Heart right ventricle (tissue), 16 donors: ENCODE data around the gene RSRC2. TPM values are rescaled to one million over a fixed set of nuclear protein-coding genes. Genes with fewer than 3 reads are reported as not detected.
"Not testable (repeated sequence)": the region's sequence is repeated elsewhere in the genome, so short reads cannot be mapped to it uniquely, and the experiment has no call there.

Experiments
- ATAC-seq, 8 donors: fragments of 200-7000 bp; cut with Tn5 transposase; one replicate each; pipeline ENCODE4 v1.9.1; 2020; ENCODE audit warnings: mild to moderate bottlenecking in 8 of 8, moderate library complexity in 8 of 8, moderate number of reproducible peaks in 1 of 8
- DNase-seq, 2 donors: peaks; one replicate each; pipeline ENCODE4 v3.0.0-alpha.2; 2020
- H3K27ac ChIP-seq, 10 donors: fragments of 200-600 bp; sonication (generic) in 2 of 10; one replicate each; pipeline versions ENCODE4 v1.5.0 to v1.8.0; 2020 to 2022; ENCODE audit warnings: mild to moderate bottlenecking in 3 of 10
- H3K27me3 ChIP-seq, 7 donors: fragments of 200-600 bp; one replicate each; pipeline ENCODE4 v1.8.0; 2021 to 2022; ENCODE audit warnings: mild to moderate bottlenecking in 2 of 7
- H3K36me3 ChIP-seq, 9 donors: fragments of 200-600 bp; sonication (generic) in 1 of 9; one replicate each; pipeline versions ENCODE4 v1.5.0 to v1.8.0; 2020 to 2022; ENCODE audit warnings: mild to moderate bottlenecking in 2 of 9
- H3K4me1 ChIP-seq, 9 donors: fragments of 200-600 bp; sonication (generic) in 1 of 9; one replicate each; pipeline versions ENCODE4 v1.5.0 to v1.8.0; 2020 to 2022; ENCODE audit warnings: mild to moderate bottlenecking in 4 of 9
- H3K4me3 ChIP-seq, 10 donors: fragments of 200-600 bp; sonication (generic) in 2 of 10; one replicate each; pipeline versions ENCODE4 v1.5.0 to v1.8.0; 2020 to 2022; ENCODE audit warnings: mild to moderate bottlenecking in 7 of 10, moderate library complexity in 2 of 10
- H3K9me3 ChIP-seq, 11 donors: fragments of 200-600 bp in 10 of 11; sonication (generic) in 2 of 11; one replicate each; pipeline versions ENCODE4 v1.5.0 to v1.8.0; 2013 to 2022; ENCODE audit warnings: mild to moderate bottlenecking in 2 of 11, control low read depth in 1 of 11, moderate library complexity in 1 of 11
- WGBS, 2 donors: extraction: QIAGEN DNeasy Blood & Tissue Kit; methylation state at CpG; one replicate each; pipeline ENCODE4 v1.1.7; 2013; ENCODE audit warnings: inconsistent platforms in 1 of 2; 5-methylcytosine and 5-hydroxymethylcytosine counted together
- intact Hi-C, 10 donors: fragments of 100-400 bp; cut with DNase I; formaldehyde crosslinking; loops; one replicate each; pipeline versions ENCODE4 v1.11.1 to v1.14.2; 2022
- polyA plus RNA-seq, 2 donors: library from polyadenylated mRNA; stranded (reverse); fragments of 200-250 nt; gene quantifications; one replicate each; pipeline ENCODE4 v1.2.3, GENCODE V29; 2013
- total RNA-seq, 10 donors: library from RNA; stranded (reverse); fragmentation: NEBNext Ultra II Directional in 3 of 10; extraction: Animal tissue kit (Norgen Biotek cat#: 25700) in 3 of 10; gene quantifications; one replicate each; pipeline versions ENCODE4 v1.2.1 to v1.2.4, GENCODE V29; 2021 to 2023
- TF ChIP-seq, protein P1 (sequence below), 9 donors: fragments of 200-600 bp; sonication (generic) in 2 of 9; IDR thresholded peaks; one replicate each; pipeline versions ENCODE4 v1.5.0 to v1.8.0; 2021 to 2022; ENCODE audit warnings: antibody characterized with exemption in 9 of 9, mild to moderate bottlenecking in 5 of 9, moderate library complexity in 1 of 9
- donor health status: Arrhythmogenic right ventricular cardiomyopathy.
- donor health status: ischemic (EF 13 %, LVEDD 7.1; RV severe dilation, severe dysfunction).
- donor health status: healthy with polysubstance abuse.
- donor health status: DM: no; HTN: yes; CAD: no.
- donor health status: DM: no; HTN: no; CAD: no.
- donor health status: ischemic (EF 25% LVEDD 6.9; RV normal size, moderate dysfunction).
- donor health status: ischemic (EF 25% LVEDD 5.7; RV mildly dilated, moderate dysfunction).
- donor health status: healthy.
- donor health status: DM: yes; HTN: yes; CAD: no.
- donor health status: Ischemic cardiomyopathy.
- donor health status: ischemic (EF 35%, LVEDD 5.7; RV mildly dilated, moderate dysfunction).
- donor health status: nonischemic (EF 11% LVEDD 7.7; RV severe dilation, severe dysfunction).
- donor health status: DM: yes; HTN: yes; CAD: no.
- donor health status: PGD.
- donor health status: ischemic (EF 29% LVEDD 5.4; RV normal size, mild dysfunction).
- donor health status: nonischemic (EF 23%, LVEDD 6.1; RV moderate dilation, normal function).

Gene RSRC2
- total and polyA plus RNA-seq, 12 donors = 31.3 to 48.9 (median 40.6) TPM

DNA sequence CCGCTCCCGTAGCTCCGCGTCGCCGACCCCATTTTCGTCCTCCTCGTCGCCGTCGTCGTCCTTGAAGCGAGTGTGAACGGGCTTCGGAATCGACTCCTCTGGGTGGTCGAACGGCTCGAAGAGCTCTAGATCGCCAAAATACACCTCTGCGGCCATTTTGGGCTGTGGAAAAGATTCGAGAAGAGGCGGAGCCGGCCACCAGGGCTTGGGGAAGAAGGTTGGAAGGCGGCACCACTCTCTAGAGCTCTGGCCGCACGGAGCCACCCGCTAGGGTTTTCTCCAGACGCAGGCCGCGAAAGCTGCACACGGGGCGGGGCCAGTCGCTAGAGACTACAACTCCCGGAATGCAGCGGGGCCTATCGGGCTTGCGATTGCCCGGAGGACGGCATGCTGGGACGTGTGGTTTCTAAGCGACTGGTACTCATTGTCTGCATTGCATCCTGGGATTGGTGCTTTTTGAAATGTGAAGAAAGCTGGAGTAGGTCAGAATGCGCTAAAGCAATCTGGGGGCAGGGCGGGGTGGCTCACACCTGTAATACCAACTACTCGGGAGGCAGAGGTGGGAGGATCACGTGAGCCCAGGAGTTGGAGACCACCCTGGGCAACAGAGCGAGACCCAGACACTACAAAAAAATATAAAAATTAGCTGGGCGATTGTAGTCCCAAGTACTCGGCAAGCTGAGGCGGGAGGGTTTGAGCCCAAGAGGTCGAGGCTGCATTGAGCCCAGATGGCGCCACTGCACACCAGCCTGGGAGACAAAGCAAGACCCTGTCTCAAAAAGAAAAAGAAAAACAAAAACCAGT is 25.8 kb downstream of the RSRC2 start, which contains the start of gene ZCCHC8:
TSS of gene ZCCHC8 (minus strand) at position 248 of the 804 bp plus-strand sequence. CDS start at position 156, 92 bp downstream.
- DNase-seq (peak; percentile 96 to 97), ATAC-seq (peak; percentile 98 to 99 (median 99))
- Histone ChIP-seq H3K36me3 (peaks cover 0 to 58% (median 25%) of the 10 kb centered on the region in 9 donors), H3K4me3 (peak within 1 kb of the TSS; percentile 64 to 98 (median 75)), H3K4me1 (peaks cover 10 to 47% (median 27%) of the 10 kb centered on the region in 9 donors), H3K9me3 (no peaks in the 10 kb centered on the region), H3K27me3 (no peaks in the 10 kb centered on the region), H3K27ac (peak within 1 kb of the TSS; percentile 92 to 100 (median 98))
- intact Hi-C loops = loop anchor here in 1 of 10 donors (1.0 kb wide), 1 partner anchor 24 kb away; no protein-coding TSS in a partner anchor
- TF ChIP-seq, protein P1, sequence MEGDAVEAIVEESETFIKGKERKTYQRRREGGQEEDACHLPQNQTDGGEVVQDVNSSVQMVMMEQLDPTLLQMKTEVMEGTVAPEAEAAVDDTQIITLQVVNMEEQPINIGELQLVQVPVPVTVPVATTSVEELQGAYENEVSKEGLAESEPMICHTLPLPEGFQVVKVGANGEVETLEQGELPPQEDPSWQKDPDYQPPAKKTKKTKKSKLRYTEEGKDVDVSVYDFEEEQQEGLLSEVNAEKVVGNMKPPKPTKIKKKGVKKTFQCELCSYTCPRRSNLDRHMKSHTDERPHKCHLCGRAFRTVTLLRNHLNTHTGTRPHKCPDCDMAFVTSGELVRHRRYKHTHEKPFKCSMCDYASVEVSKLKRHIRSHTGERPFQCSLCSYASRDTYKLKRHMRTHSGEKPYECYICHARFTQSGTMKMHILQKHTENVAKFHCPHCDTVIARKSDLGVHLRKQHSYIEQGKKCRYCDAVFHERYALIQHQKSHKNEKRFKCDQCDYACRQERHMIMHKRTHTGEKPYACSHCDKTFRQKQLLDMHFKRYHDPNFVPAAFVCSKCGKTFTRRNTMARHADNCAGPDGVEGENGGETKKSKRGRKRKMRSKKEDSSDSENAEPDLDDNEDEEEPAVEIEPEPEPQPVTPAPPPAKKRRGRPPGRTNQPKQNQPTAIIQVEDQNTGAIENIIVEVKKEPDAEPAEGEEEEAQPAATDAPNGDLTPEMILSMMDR (IDR thresholded peaks at IDR 0.05) = peak in 3 of 9 donors; percentile 14 to 18 (median 14)
- 2 to 4% methylated on average over 52 of the region's 52 CpGs for WGBS, 2 donors

DNA sequence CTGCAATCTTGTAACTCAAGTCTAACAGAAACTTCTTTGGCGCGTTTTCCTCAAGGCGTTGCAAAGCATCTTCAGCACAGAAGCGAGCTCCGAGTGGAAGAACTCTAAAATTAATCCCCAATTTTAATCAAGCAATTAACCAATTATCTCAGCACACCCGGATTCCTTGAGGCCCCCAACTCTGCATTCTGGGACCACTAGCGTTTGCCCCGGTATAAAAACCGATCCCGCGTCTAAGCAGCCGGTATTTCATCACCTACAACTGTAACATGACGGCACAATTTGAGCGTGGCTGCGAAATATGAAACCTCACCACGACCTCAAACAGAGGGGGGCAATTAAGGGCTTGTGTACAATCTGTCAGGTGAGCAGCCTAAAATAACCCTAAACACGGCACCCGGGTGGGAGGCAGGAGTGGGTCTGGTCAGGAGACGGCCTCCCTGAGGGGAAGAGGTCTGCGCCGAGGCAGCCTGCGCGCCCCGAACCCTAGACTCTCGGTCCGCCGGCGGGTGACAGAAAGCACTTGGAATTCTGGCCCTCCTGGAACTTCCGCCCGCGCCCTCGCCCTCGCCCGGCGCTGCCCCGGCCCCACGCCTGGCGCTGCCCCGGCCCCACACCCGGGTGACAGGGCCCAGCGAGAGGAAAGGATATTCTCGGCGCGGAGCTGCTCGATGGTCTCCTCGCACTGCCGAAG is 26.6 kb downstream of the RSRC2 start:
- TF ChIP-seq, protein P1 (IDR thresholded peaks at IDR 0.05) = no peak
- Histone ChIP-seq H3K36me3 (peaks cover 0 to 57% (median 21%) of the 10 kb centered on the region in 9 donors), H3K9me3 (no peaks in the 10 kb centered on the region), H3K4me3 (peak overlapping the region; percentile 64 to 98 (median 75)), H3K27me3 (no peaks in the 10 kb centered on the region), H3K27ac (peak overlapping the region; percentile 92 to 100 (median 98)), H3K4me1 (peaks cover 10 to 47% (median 27%) of the 10 kb centered on the region in 9 donors)
- DNase-seq (peak; percentile 41 to 55), ATAC-seq (peak; percentile 41 to 82 (median 66))
- intact Hi-C loops = no loop called here
- 0 to 1% methylated on average over 47 of the region's 47 CpGs for WGBS, 2 donors

GRCh38 chr12:122495258-122495657 is 31.5 kb downstream of the RSRC2 start:
- Histone ChIP-seq H3K36me3 (peaks cover 0 to 78% (median 38%) of the 10 kb centered on the region in 9 donors), H3K4me3 (no peak overlapping the region), H3K27ac (no peak overlapping the region), H3K27me3 (no peaks in the 10 kb centered on the region), H3K9me3 (no peaks in the 10 kb centered on the region), H3K4me1 (peaks cover 6 to 47% (median 20%) of the 10 kb centered on the region in 9 donors)
- ATAC-seq (no peak), DNase-seq (no peak)
- 94 to 99% methylated on average over 7 of the region's 7 CpGs for WGBS, 2 donors
- intact Hi-C loops = no loop called here
- TF ChIP-seq, protein P1 (IDR thresholded peaks at IDR 0.05) = no peak

GRCh38 chr12:122493222-122493621 is 33.5 kb downstream of the RSRC2 start:
- H3K9me3 ChIP-seq, H3K27me3 ChIP-seq, intact Hi-C loops, ATAC-seq, H3K27ac ChIP-seq, H3K4me3 ChIP-seq, DNase-seq: not testable (repeated sequence)
- peaks cover 0 to 99% (median 53%) of the 10 kb centered on the region in 9 donors for H3K36me3 ChIP-seq
- WGBS, 2 donors = 81 to 86% methylated on average over 6 of the region's 6 CpGs
- peaks cover 0 to 31% (median 7%) of the 10 kb centered on the region in 9 donors for H3K4me1 ChIP-seq
